OCI-LY7 (cell line): ENCODE data around the gene MYF5. TPM values are rescaled to one million over a fixed set of nuclear protein-coding genes. Genes with fewer than 3 reads are reported as not detected.

ENCODE experiments used
- BruUV-seq: library from RNA; stranded (reverse); fragments of 400-500 nt; replicated peaks from 2 replicates; lab custom pipeline; 2021; lab: Mats Ljungman, UMichigan
- CTCF ChIA-PET: fragments of 300-600 bp; sonication (Branson Sonifier 250); formaldehyde crosslinking; loops from one replicate; lab custom pipeline; 2022; ENCODE audit warnings: antibody characterized with exemption; ENCODE audit not compliant: unreplicated experiment; lab: Charles Lee
- POLR2A ChIA-PET: fragments of 300-600 bp; sonication (Branson Sonifier 250); formaldehyde crosslinking; loops from one replicate; lab custom pipeline; 2022; ENCODE audit warnings: antibody characterized with exemption; lab: Charles Lee
- DNase-seq: peaks from one replicate; pipeline ENCODE4 v3.0.0-alpha.2; 2015; ENCODE audit warnings: low spot score
- H2AFZ ChIP-seq: fragments of 200-600 bp; sonication (generic), shearing (Covaris generic); 2 replicates; pipeline ENCODE4 v1.6.1; 2014; ENCODE audit warnings: mild to moderate bottlenecking, antibody characterized with exemption, low read length, moderate library complexity
- H3K27ac ChIP-seq: fragments of 200-600 bp; sonication (generic); 2 replicates; pipeline ENCODE4 v1.5.1; 2014; ENCODE audit warnings: mixed run types, low read depth, mild to moderate bottlenecking, moderate library complexity, low read length, inconsistent platforms; ENCODE audit not compliant: poor library complexity, severe bottlenecking
- H3K36me3 ChIP-seq: fragments of 200-600 bp; sonication (generic); 2 replicates; pipeline ENCODE4 v1.6.1; 2014; ENCODE audit warnings: mild to moderate bottlenecking, antibody characterized with exemption, low read length, moderate library complexity, mixed read lengths; ENCODE audit not compliant: insufficient read depth
- H3K4me1 ChIP-seq: fragments of 200-600 bp; sonication (generic); 2 replicates; pipeline ENCODE4 v1.5.1; 2014; ENCODE audit warnings: mild to moderate bottlenecking, low read length; ENCODE audit not compliant: insufficient read depth, poor library complexity, severe bottlenecking
- H3K4me2 ChIP-seq: fragments of 200-600 bp; sonication (generic); 2 replicates; pipeline ENCODE4 v1.6.1; 2014; ENCODE audit warnings: mild to moderate bottlenecking, low read length
- H3K4me3 ChIP-seq: fragments of 200-600 bp; sonication (generic); 2 replicates; pipeline ENCODE4 v1.5.1; 2014; ENCODE audit warnings: mild to moderate bottlenecking, low read depth, low read length; ENCODE audit not compliant: poor library complexity, severe bottlenecking
- H3K79me2 ChIP-seq: fragments of 200-600 bp; sonication (generic); 2 replicates; pipeline ENCODE4 v1.6.1; 2016; ENCODE audit warnings: low read depth, mild to moderate bottlenecking, low read length, moderate library complexity, mixed read lengths; ENCODE audit not compliant: insufficient read depth
- H3K9me2 ChIP-seq: fragments of 200-600 bp; sonication (generic); 2 replicates; pipeline ENCODE4 v1.6.1; 2016; ENCODE audit warnings: mild to moderate bottlenecking, low read length, mixed read lengths; ENCODE audit not compliant: insufficient read depth
- H3K9me3 ChIP-seq: fragments of 200-600 bp; sonication (generic); 2 replicates; pipeline ENCODE4 v1.6.1; 2014; ENCODE audit warnings: mild to moderate bottlenecking, mixed run types, low read length, mixed read lengths
- H4K20me1 ChIP-seq: fragments of 200-600 bp; sonication (generic); 2 replicates; pipeline ENCODE4 v1.6.1; 2014; ENCODE audit warnings: mild to moderate bottlenecking, antibody characterized with exemption, low read length, moderate library complexity, mixed read lengths; ENCODE audit not compliant: insufficient read depth
- EZH2phosphoT487 ChIP-seq: fragments of 200-600 bp; sonication (generic); IDR thresholded peaks from 2 replicates; pipeline ENCODE4 v1.6.1; 2018; ENCODE audit warnings: low read depth, borderline replicate concordance, mild to moderate bottlenecking, mixed run types, antibody characterized with exemption, low read length, moderate library complexity, mixed read lengths
- intact Hi-C: fragments of 100-400 bp; cut with micrococcal nuclease; formaldehyde crosslinking; loops from one replicate; pipeline ENCODE4 v1.10.0; 2022; ENCODE audit not compliant: unreplicated experiment
- total RNA-seq, 2 experiments: library from RNA; depleted of rRNA in 1 of 2; stranded (reverse); fragments of >200 nt in 1 of 2; shearing (Covaris generic) in 1 of 2; gene quantifications; 2 replicates each; pipeline ENCODE4 v1.2.3, GENCODE V29; 2014 to 2022
- TF ChIP-seq, protein P1 (sequence below): fragments of 200-600 bp; sonication (generic); conservative IDR thresholded peaks from 2 replicates; pipeline ENCODE4 v1.5.1; 2014; ENCODE audit warnings: mild to moderate bottlenecking, antibody characterized with exemption, low read length, moderate library complexity, mixed read lengths

The MYF5 gene
- total RNA-seq, 2 experiments from 2014 or later = not detected

DNA sequence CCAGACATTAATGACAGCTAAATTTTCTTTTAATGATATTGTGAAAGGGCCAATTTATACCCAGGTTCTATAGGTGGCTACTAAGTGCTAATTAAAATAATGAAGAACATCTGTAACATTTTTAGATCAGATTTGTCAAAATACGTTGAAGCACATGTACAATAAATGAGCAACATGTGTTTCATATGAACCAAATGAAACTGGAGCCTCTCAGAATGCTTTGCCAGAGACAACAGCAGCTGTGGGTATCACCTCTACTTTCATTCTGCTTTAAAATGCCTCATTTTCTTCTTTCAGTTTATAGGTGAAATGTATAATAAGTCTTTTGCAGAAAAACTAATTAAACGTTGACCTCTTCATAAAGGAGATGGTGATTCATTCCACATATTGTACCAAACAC lies 35.4 kb upstream of the MYF5 start:
- no peak for DNase-seq
- Histone ChIP-seq H3K27ac (no peak overlapping the region), H3K9me3 (no peaks in the 10 kb centered on the region), H3K4me1 (no peaks in the 10 kb centered on the region), H3K79me2 (no peaks in the 10 kb centered on the region), H3K9me2 (no peaks in the 10 kb centered on the region), H3K4me3 (no peak overlapping the region), H4K20me1 (no peaks in the 10 kb centered on the region), H3K4me2 (no peak overlapping the region), H3K36me3 (no peaks in the 10 kb centered on the region), H2AFZ (no peak overlapping the region)
- CTCF ChIA-PET = interaction anchor here (0.9 kb wide), 1 partner anchor 9 kb away, joined by 3 read pairs; no protein-coding TSS in a partner anchor
- POLR2A ChIA-PET = interaction anchor here (1.1 to 1.3 kb wide), 2 partner anchors 10 to 15 kb away, joined by 3 to 4 read pairs; no protein-coding TSS in a partner anchor
- TF ChIP-seq EZH2phosphoT487 = no peak
- TF ChIP-seq, protein P1, sequence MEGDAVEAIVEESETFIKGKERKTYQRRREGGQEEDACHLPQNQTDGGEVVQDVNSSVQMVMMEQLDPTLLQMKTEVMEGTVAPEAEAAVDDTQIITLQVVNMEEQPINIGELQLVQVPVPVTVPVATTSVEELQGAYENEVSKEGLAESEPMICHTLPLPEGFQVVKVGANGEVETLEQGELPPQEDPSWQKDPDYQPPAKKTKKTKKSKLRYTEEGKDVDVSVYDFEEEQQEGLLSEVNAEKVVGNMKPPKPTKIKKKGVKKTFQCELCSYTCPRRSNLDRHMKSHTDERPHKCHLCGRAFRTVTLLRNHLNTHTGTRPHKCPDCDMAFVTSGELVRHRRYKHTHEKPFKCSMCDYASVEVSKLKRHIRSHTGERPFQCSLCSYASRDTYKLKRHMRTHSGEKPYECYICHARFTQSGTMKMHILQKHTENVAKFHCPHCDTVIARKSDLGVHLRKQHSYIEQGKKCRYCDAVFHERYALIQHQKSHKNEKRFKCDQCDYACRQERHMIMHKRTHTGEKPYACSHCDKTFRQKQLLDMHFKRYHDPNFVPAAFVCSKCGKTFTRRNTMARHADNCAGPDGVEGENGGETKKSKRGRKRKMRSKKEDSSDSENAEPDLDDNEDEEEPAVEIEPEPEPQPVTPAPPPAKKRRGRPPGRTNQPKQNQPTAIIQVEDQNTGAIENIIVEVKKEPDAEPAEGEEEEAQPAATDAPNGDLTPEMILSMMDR = no peak
- BruUV-seq = no TSS peak
- intact Hi-C loops = no loop called here

DNA sequence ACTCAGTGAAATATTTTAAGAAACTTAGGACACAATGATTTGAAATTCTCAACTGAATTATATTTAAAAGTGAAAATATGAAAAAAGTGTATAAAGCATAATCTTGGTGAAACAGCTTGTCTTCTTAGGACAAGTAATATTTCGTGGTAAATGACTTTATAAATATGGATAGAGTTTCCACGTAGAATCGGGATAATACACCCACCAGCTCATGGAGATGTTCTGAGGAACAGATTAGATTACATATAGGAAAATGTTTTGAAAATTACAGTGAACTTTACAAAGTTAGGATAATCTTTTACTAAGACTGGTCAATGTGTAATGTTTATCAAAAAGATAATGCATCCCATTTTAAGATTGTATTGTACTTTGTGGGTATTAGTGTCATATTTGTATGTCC lies 34.9 kb upstream of the MYF5 start:
- Histone ChIP-seq H4K20me1 (no peaks in the 10 kb centered on the region), H3K9me2 (no peaks in the 10 kb centered on the region), H2AFZ (no peak overlapping the region), H3K36me3 (no peaks in the 10 kb centered on the region), H3K4me1 (no peaks in the 10 kb centered on the region), H3K9me3 (no peaks in the 10 kb centered on the region), H3K27ac (no peak overlapping the region), H3K4me2 (no peak overlapping the region), H3K79me2 (no peaks in the 10 kb centered on the region), H3K4me3 (no peak overlapping the region)
- TF ChIP-seq, protein P1 = no peak
- TF ChIP-seq EZH2phosphoT487 = no peak
- DNase-seq = no peak
- BruUV-seq = no TSS peak
- POLR2A ChIA-PET = interaction anchor here (1.1 to 1.3 kb wide), 2 partner anchors 9 to 14 kb away, joined by 3 to 4 read pairs; no protein-coding TSS in a partner anchor
- intact Hi-C loops = no loop called here
- CTCF ChIA-PET = interaction anchor here (0.9 kb wide), 1 partner anchor 9 kb away, joined by 3 read pairs; no protein-coding TSS in a partner anchor

DNA sequence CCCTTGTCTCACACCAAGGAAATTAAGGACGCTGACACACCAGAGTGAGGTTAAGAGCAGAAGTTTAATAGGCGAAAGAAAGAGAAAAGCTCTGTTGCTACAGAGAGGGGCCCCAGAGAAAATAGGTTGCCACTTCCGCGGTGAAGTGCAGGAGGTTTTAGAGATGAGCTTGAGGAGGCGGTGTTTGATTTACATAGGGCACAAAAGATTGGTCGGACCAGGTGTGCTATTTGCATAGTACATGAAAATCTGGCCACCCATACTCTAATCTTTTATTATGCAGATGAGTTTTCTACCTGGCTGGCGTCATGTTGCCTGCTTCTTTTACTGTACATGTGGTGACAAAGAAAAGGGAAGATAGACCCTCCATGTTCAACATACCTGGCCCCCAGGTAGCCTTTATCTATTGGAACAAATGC lies 32.6 kb upstream of the MYF5 start:
- Histone ChIP-seq H3K4me3 (no peak overlapping the region), H3K27ac (no peak overlapping the region), H3K4me2 (no peak overlapping the region), H4K20me1 (no peaks in the 10 kb centered on the region), H3K36me3 (no peaks in the 10 kb centered on the region), H3K4me1 (no peaks in the 10 kb centered on the region), H3K9me2 (no peaks in the 10 kb centered on the region), H3K9me3 (no peaks in the 10 kb centered on the region), H3K79me2 (no peaks in the 10 kb centered on the region), H2AFZ (no peak overlapping the region)
- no peak for TF ChIP-seq EZH2phosphoT487
- TF ChIP-seq, protein P1 = no peak
- intact Hi-C loops = no loop called here
- no TSS peak for BruUV-seq
- CTCF ChIA-PET = no interaction called here
- no peak for DNase-seq
- POLR2A ChIA-PET = no interaction called here
